NCI-H1930 (cell line): ENCODE measurements around the gene CHI3L2.

ENCODE experiments used
- DNase-seq, 2 experiments: peaks; one replicate each; lab custom pipeline; 2025; lab: John Stamatoyannopoulos, UW

Gene CHI3L2

DNA sequence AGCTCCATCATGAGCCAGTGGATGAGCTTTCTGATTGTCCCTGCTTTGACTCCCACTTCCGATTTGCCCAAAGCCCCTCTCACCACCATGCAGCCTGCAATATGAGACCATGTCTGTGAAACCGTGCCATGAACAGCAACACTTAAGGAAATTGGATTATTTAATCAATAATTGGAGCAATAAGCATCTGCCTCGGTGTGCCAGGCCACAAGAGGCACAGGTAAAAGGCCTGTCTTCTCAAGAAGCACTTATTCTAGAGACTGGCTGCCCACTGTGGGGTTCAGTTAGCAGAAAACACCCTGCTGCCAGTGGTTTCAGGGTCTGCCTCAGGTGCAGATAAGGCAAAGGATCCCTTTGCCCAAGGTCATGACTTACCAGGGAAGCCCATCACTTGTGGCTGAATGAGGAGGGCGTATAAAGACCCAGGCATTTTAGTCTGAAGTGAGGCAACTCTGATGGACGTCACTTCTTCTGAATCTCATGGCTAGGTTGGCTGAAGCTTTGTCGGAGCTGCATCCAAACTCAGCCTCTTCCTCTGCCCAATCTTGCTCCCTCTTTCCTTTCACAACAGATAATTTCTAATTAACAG lies 7.1 kb upstream of the CHI3L2 start:
- DNase-seq = no peak

DNA sequence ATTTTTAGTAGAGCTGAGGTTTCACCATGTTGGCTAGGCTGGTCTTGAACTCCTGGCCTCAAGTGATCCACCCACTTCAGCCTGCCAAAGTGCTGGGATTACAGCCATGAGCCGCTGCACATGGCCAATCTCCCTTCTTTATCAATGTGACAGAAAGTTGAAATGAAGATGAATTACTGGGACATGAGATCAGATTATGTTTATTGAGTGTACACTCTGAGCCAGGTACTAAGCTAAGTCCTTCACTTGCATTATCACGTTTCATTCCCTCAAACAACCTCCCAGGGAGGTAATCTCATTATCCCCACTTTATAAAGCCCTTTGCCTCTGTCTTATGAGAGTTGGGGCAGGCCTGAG lies 6.3 kb upstream of the CHI3L2 start:
- no peak for DNase-seq

- no peak for DNase-seq
Measured at GRCh38 chr1:111221633-111222291, 5.8 kb upstream of the CHI3L2 start.

GRCh38 chr1:111222308-111223125 lies 5.0 kb upstream of the CHI3L2 start:
- peak; percentile 28 to 58 for DNase-seq

- DNase-seq = no peak
Measured at GRCh38 chr1:111223126-111223685, 4.3 kb upstream of the CHI3L2 start.

GRCh38 chr1:111225091-111225490 lies 2.4 kb upstream of the CHI3L2 start:
- DNase-seq = no peak

GRCh38 chr1:111225717-111226400 lies 1.7 kb upstream of the CHI3L2 start:
- no peak for DNase-seq

GRCh38 chr1:111227851-111228747 lies 586 bp downstream of the CHI3L2 start:
- DNase-seq = no peak

DNA sequence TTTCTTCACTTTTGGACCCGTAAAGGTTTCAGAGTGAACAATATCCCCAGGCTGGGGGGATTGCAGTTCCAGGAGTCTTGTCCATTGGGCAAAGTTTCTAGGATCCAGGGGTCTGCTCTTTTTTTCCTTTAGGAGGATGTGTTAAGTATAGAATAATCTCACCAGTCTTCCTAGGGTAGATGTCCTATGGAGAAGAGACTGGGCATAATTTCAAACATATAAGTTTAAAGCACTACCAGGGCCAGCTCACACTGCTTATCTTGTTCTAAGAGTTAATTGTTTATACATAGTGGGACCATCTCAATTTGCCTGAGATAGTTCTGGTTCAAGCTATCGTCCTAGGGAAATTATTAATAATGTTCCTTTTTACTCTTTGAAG lies 1.2 kb downstream of the CHI3L2 start:
- DNase-seq = no peak

DNA sequence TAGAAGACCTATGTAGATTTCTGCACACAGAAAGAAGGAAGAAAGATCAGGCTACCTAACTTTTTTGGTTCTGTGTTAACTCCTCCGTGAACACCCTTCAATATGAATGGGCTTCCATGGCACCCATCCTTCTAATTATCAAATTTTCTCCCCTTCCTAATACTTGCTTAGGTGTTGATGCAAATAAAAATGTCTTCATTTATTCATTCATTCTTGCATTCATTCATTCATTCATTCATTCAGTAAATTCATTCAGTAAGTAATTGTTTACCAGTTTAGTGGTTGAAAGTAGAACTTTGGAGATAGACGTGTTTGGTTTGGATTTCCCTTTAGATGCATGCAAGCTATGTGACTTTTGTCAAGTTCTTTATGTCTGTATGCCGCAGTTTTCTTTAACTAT lies 4.6 kb downstream of the CHI3L2 start:
- no peak for DNase-seq

- no peak for DNase-seq
Measured at GRCh38 chr1:111234258-111234657, 6.7 kb downstream of the CHI3L2 start.

DNA sequence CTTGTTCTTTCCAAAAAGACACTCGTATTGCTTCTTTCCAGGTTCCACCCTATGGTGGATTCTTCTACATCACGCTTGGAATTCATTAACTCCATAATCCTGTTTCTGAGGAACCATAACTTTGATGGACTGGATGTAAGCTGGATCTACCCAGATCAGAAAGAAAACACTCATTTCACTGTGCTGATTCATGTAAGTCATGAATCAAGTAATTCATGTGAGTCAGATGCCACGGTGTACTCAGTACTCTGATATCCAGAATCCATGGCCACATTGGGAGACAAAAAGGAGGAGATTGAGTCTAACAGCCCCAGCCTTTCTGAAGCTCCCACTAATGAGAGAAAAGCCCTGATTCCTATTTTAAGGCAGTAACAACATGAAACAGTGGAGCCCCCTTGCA lies 7.4 kb downstream of the CHI3L2 start:
- no peak for DNase-seq

GRCh38 chr1:111236379-111236778 lies 8.9 kb downstream of the CHI3L2 start:
- DNase-seq = no peak

- DNase-seq = no peak
Measured at GRCh38 chr1:111236806-111237205, 9.3 kb downstream of the CHI3L2 start.

- no peak for DNase-seq
Measured at GRCh38 chr1:111238056-111238795, 10.7 kb downstream of the CHI3L2 start.

GRCh38 chr1:111241797-111242196 lies 14.3 kb downstream of the CHI3L2 start:
- DNase-seq = no peak

DNA sequence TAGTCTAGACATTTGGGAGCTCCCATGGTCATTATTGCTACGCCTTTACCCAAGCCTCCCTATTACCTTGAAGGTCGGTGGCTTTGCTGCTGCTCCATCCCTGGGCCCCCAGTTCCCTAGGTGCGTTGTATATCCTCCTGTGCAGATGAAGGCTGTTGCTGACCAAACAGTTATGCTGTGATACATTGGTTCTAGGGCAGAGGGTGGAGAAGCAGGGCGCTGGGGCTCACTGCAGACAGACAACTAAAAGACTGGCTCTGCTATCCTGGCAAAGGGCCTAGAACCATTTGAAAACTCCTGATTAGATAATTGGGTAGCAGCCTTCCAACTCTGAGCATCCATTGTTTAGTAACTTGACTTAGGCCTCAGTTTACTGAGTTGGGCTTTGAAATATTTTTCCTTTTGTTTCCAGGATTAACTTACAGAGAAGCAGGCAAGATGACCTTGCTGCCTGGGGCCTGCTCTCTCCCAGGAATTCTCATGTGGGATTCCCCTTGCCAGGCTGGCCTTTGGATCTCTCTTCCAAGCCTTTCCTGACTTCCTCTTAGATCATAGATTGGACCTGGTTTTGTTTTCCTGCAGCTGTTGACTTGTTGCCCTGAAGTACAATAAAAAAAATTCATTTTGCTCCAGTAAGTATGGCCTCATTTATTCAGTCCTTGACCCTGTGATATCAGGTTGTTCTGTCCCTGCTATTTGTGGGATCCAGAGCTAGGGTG lies 15.5 kb downstream of the CHI3L2 start:
- no peak for DNase-seq

DNA sequence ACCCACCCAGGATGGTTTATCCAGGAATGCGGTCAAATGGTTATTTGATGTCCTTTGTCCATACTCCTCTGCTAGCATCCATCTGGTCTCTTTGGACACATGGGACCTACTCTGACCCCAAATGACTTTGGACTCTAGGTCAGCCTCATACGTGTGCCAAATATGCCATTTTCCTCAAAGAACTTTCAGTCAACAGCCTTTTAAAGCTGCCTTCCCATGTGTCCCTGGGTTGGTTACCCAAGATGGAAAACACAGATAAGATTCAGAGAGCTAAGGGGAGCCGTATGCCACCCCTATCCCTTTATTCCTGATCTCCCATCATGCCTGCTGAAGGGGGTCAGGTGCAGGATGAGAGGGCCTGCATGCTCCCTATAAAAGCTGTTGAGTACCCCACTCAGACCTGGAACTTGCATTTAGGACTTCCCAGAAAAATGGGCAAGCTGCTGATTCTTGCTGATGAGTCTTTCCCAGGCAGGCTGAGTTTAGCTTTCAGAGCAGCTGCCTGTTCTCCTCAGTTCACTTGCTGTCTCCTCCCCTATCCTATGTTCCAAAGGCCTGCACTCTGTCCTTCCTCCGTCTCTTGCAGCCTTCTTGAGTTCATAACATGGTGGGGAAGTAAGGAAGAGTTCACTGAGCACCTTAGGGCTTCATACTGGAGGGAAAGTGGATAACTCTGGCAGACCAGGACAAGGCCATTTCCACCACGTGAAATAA lies 19.8 kb downstream of the CHI3L2 start:
- DNase-seq = no peak

GRCh38 chr1:111249960-111250359 lies 22.4 kb downstream of the CHI3L2 start:
- DNase-seq = no peak
